GM12865 (cell line): Measurements from ENCODE around the gene SRSF12.

ENCODE experiments used
- DNase-seq: peaks from one replicate; pipeline ENCODE4 v3.0.0; 2010; ENCODE audit warnings: low read depth
- H3K4me3 ChIP-seq: 2 replicates; pipeline ENCODE4 v1.5.1; 2011; ENCODE audit warnings: mild to moderate bottlenecking, low read depth, low read length, control low read depth
- TF ChIP-seq, protein P1 (sequence below): IDR thresholded peaks from 2 replicates; pipeline ENCODE4 v1.5.1; 2011; ENCODE audit warnings: low read length, control low read depth, low read depth, inconsistent platforms; ENCODE audit not compliant: insufficient read depth; ENCODE audit errors: missing control alignments

SRSF12 gene

GRCh38 chr6:89146718-89147700 is 29.1 kb upstream of the SRSF12 start:
- TF ChIP-seq, protein P1, sequence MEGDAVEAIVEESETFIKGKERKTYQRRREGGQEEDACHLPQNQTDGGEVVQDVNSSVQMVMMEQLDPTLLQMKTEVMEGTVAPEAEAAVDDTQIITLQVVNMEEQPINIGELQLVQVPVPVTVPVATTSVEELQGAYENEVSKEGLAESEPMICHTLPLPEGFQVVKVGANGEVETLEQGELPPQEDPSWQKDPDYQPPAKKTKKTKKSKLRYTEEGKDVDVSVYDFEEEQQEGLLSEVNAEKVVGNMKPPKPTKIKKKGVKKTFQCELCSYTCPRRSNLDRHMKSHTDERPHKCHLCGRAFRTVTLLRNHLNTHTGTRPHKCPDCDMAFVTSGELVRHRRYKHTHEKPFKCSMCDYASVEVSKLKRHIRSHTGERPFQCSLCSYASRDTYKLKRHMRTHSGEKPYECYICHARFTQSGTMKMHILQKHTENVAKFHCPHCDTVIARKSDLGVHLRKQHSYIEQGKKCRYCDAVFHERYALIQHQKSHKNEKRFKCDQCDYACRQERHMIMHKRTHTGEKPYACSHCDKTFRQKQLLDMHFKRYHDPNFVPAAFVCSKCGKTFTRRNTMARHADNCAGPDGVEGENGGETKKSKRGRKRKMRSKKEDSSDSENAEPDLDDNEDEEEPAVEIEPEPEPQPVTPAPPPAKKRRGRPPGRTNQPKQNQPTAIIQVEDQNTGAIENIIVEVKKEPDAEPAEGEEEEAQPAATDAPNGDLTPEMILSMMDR: no peak
- peak; percentile 45 for DNase-seq
- H3K4me3 ChIP-seq: peak overlapping the region; percentile 89

- TF ChIP-seq, protein P1: no peak
- DNase-seq: peak; percentile 82
- peak within 1 kb of the TSS; percentile 89 for H3K4me3 ChIP-seq
These were observed 28.3 kb upstream of the SRSF12 start, which contains the start of gene PM20D2 for GRCh38 chr6:89145956-89146717. PM20D2 (plus strand) TSS chr6:89146055; CDS start chr6:89146145, 90 bp downstream.

- peak; percentile 80 for DNase-seq
- H3K4me3 ChIP-seq: peak overlapping the region; percentile 89
- TF ChIP-seq, protein P1: no peak
These were observed 27.5 kb upstream of the SRSF12 start for GRCh38 chr6:89145091-89145955.

- DNase-seq: peak; percentile 61
- no peak overlapping the region for H3K4me3 ChIP-seq
- TF ChIP-seq, protein P1: no peak
These were observed 26.6 kb upstream of the SRSF12 start for GRCh38 chr6:89144354-89144906.

GRCh38 chr6:89140347-89141156 is 22.7 kb upstream of the SRSF12 start:
- no peak overlapping the region for H3K4me3 ChIP-seq
- DNase-seq: no peak
- TF ChIP-seq, protein P1: no peak
